ENCODE data around the gene KRTAP16-1.

The KRTAP16-1 gene

GRCh38 chr17:41339571-41340172, 30.6 kb upstream of the KRTAP16-1 start:
- no peaks in the 10 kb centered on the region for H3K36me3 ChIP-seq (ENCODE audit: control insufficient read depth, insufficient read depth, low read length)
- no peak for DNase-seq (ENCODE audit: extremely low read depth, insufficient read length)
- H3K4me3 ChIP-seq (replicated peaks; ENCODE audit: low read depth, low read length): no peak overlapping the region
- peaks cover 2% of the 10 kb centered on the region; the same call in 1 of the 2 replicates for H3K27me3 ChIP-seq (replicated peaks; ENCODE audit: control insufficient read depth, insufficient read depth, low read length)
- TF ChIP-seq CTCF (IDR thresholded peaks at IDR 0.05; ENCODE audit: insufficient read depth, low read length, poor library complexity, severe bottlenecking): no peak

GRCh38 chr17:41338961-41339485, 29.9 kb upstream of the KRTAP16-1 start:
- H3K27me3 ChIP-seq (replicated peaks; ENCODE audit: control insufficient read depth, insufficient read depth, low read length): no peaks in the 10 kb centered on the region; the same call in 1 of the 2 replicates
- DNase-seq (ENCODE audit: extremely low read depth, insufficient read length): no peak
- H3K4me3 ChIP-seq (replicated peaks; ENCODE audit: low read depth, low read length): no peak overlapping the region
- H3K36me3 ChIP-seq (ENCODE audit: control insufficient read depth, insufficient read depth, low read length): no peaks in the 10 kb centered on the region
- no peak for TF ChIP-seq CTCF (IDR thresholded peaks at IDR 0.05; ENCODE audit: insufficient read depth, low read length, poor library complexity, severe bottlenecking)

GRCh38 chr17:41335747-41336146, 26.6 kb upstream of the KRTAP16-1 start:
- no peaks in the 10 kb centered on the region; the same call in 1 of the 2 replicates for H3K27me3 ChIP-seq (replicated peaks; ENCODE audit: control insufficient read depth, insufficient read depth, low read length)

GRCh38 chr17:41334385-41335305, 25.5 kb upstream of the KRTAP16-1 start:
- no peak for DNase-seq (ENCODE audit: extremely low read depth, insufficient read length)
- TF ChIP-seq CTCF (IDR thresholded peaks at IDR 0.05; ENCODE audit: insufficient read depth, low read length, poor library complexity, severe bottlenecking): no peak
- Histone ChIP-seq H3K27me3 (replicated peaks; ENCODE audit: control insufficient read depth, insufficient read depth, low read length) (no peaks in the 10 kb centered on the region; the same call in 1 of the 2 replicates), H3K36me3 (ENCODE audit: control insufficient read depth, insufficient read depth, low read length) (no peaks in the 10 kb centered on the region), H3K4me3 (replicated peaks; ENCODE audit: low read depth, low read length) (no peak overlapping the region)

More at GRCh38 chr17:41335747-41336146, 26.6 kb upstream of the KRTAP16-1 start:
- no peak for DNase-seq (ENCODE audit: extremely low read depth, insufficient read length)
- Histone ChIP-seq H3K36me3 (ENCODE audit: control insufficient read depth, insufficient read depth, low read length) (no peaks in the 10 kb centered on the region), H3K4me3 (replicated peaks; ENCODE audit: low read depth, low read length) (no peak overlapping the region)
- no peak for TF ChIP-seq CTCF (IDR thresholded peaks at IDR 0.05; ENCODE audit: insufficient read depth, low read length, poor library complexity, severe bottlenecking)

- TF ChIP-seq CTCF (IDR thresholded peaks at IDR 0.05; ENCODE audit: insufficient read depth, low read length, poor library complexity, severe bottlenecking): no peak
- DNase-seq (ENCODE audit: extremely low read depth, insufficient read length): no peak
- Histone ChIP-seq H3K4me3 (replicated peaks; ENCODE audit: low read depth, low read length) (no peak overlapping the region), H3K27me3 (replicated peaks; ENCODE audit: control insufficient read depth, insufficient read depth, low read length) (no peaks in the 10 kb centered on the region; the same call in 1 of the 2 replicates), H3K36me3 (ENCODE audit: control insufficient read depth, insufficient read depth, low read length) (no peaks in the 10 kb centered on the region)
Observed at GRCh38 chr17:41333836-41334235, 24.7 kb upstream of the KRTAP16-1 start.

All from GM06990 (cell line).